Measurements from ENCODE around the gene CRNN.

Gene CRNN

GRCh38 chr1:152415454-152416227 lies 1.6 kb upstream of the CRNN start:
- DNase-seq: no peak

GRCh38 chr1:152412756-152413155 lies 1.3 kb downstream of the CRNN start:
- DNase-seq: no peak

- DNase-seq: no peak
These were observed 2.9 kb downstream of the CRNN start for GRCh38 chr1:152411134-152411533.

GRCh38 chr1:152410599-152410998 lies 3.5 kb downstream of the CRNN start:
- DNase-seq: no peak

- DNase-seq: no peak
These were observed 4.0 kb downstream of the CRNN start for GRCh38 chr1:152410028-152410427.

- no peak for DNase-seq
These were observed 5.4 kb downstream of the CRNN start for GRCh38 chr1:152408664-152409063.

- peak; percentile 42 for DNase-seq
These were observed 15.0 kb downstream of the CRNN start for GRCh38 chr1:152398812-152399698.

GRCh38 chr1:152397474-152397873 lies 16.6 kb downstream of the CRNN start:
- DNase-seq: no peak

GRCh38 chr1:152394151-152394550 lies 19.9 kb downstream of the CRNN start:
- no peak for DNase-seq

- DNase-seq: no peak
These were observed 21.2 kb downstream of the CRNN start for GRCh38 chr1:152392909-152393308.

GRCh38 chr1:152388889-152389288 lies 25.2 kb downstream of the CRNN start:
- DNase-seq: no peak

- no peak for DNase-seq
These were observed 27.1 kb downstream of the CRNN start for GRCh38 chr1:152386940-152387339.

- no peak for DNase-seq
These were observed 33.1 kb downstream of the CRNN start for GRCh38 chr1:152380932-152381331.

GRCh38 chr1:152374451-152374850 lies 39.6 kb downstream of the CRNN start:
- no peak for DNase-seq

GRCh38 chr1:152372672-152373071 lies 41.4 kb downstream of the CRNN start:
- DNase-seq: no peak

GRCh38 chr1:152367436-152367835 lies 46.6 kb downstream of the CRNN start:
- DNase-seq: no peak

GRCh38 chr1:152359906-152360305 lies 54.2 kb downstream of the CRNN start, which contains the start of gene FLG2:
FLG2 (minus strand) TSS chr1:152360006; CDS start chr1:152358884, 1,122 bp downstream.
- no peak for DNase-seq
